AG08396 (cell line): ENCODE data around the gene EYA3.

Experiments
- DNase-seq: peaks from one replicate; pipeline ENCODE4 v3.0.0; 2012; ENCODE audit warnings: low spot score, mixed read lengths

Gene EYA3

GRCh38 chr1:27970401-27970800, 118.0 kb downstream of the EYA3 start:
- peak; percentile 83 for DNase-seq

GRCh38 chr1:27968692-27969091, 119.7 kb downstream of the EYA3 start:
- DNase-seq, result peak; percentile 87

GRCh38 chr1:27967884-27968466, 120.4 kb downstream of the EYA3 start:
- DNase-seq, result no peak

- DNase-seq, result no peak
Observed at GRCh38 chr1:27967106-27967883, 121.1 kb downstream of the EYA3 start.

GRCh38 chr1:27966402-27967105, 121.9 kb downstream of the EYA3 start:
- DNase-seq, result no peak

- DNase-seq, result no peak
Observed at GRCh38 chr1:27963393-27963792, 125.0 kb downstream of the EYA3 start.

GRCh38 chr1:27961646-27962221, 126.7 kb downstream of the EYA3 start:
- DNase-seq, result peak; percentile 27

- peak; percentile 65 for DNase-seq
Observed at GRCh38 chr1:27960762-27961645, 127.4 kb downstream of the EYA3 start.

GRCh38 chr1:27959792-27960603, 128.4 kb downstream of the EYA3 start, which contains the start of gene XKR8:
Gene XKR8, plus strand, starts transcription at chr1:27959973. Its CDS starts 97 bp downstream, at chr1:27960070.
- DNase-seq, result peak; percentile 93

GRCh38 chr1:27958513-27958912, 129.9 kb downstream of the EYA3 start:
- DNase-seq, result no peak

- DNase-seq, result no peak
Observed at GRCh38 chr1:27957655-27958054, 130.8 kb downstream of the EYA3 start.

GRCh38 chr1:27956761-27957160, 131.6 kb downstream of the EYA3 start:
- no peak for DNase-seq

GRCh38 chr1:27955076-27955475, 133.3 kb downstream of the EYA3 start:
- DNase-seq, result no peak

GRCh38 chr1:27954186-27954585, 134.2 kb downstream of the EYA3 start:
- no peak for DNase-seq

GRCh38 chr1:27952147-27952546, 136.3 kb downstream of the EYA3 start:
- no peak for DNase-seq

- DNase-seq, result no peak
Observed at GRCh38 chr1:27951396-27951795, 137.0 kb downstream of the EYA3 start.

- no peak for DNase-seq
Observed at GRCh38 chr1:27949027-27949426, 139.4 kb downstream of the EYA3 start.

GRCh38 chr1:27945020-27945419, 143.4 kb downstream of the EYA3 start:
- DNase-seq, result no peak

- no peak for DNase-seq
Observed at GRCh38 chr1:27941671-27942540, 146.5 kb downstream of the EYA3 start.
